Common myeloid progenitor, CD34-positive (primary cell): ENCODE data around the gene ARSK.

Experiments
- CTCF ChIA-PET: fragments of 350-600 bp; sonication (Branson Sonifier 250); formaldehyde crosslinking; loops from one replicate; lab custom pipeline; 2021; ENCODE audit warnings: antibody characterized with exemption; lab: Charles Lee
- POLR2A ChIA-PET: fragments of 350-600 bp; sonication (Branson Sonifier 250); formaldehyde crosslinking; loops from one replicate; lab custom pipeline; 2021; ENCODE audit warnings: antibody characterized with exemption; lab: Charles Lee
- DNase-seq, 3 donors: peaks; one replicate each; pipeline versions ENCODE4 v3.0.0 to v3.0.0-alpha.2; 2013
- H3K27ac ChIP-seq, 2 experiments: 1 replicate in 1 of 2; 2 replicates in 1 of 2; pipeline ENCODE4 v1.7.0; 2013; ENCODE audit warnings: inconsistent platforms in 2 of 2, low read length in 2 of 2, mild to moderate bottlenecking in 2 of 2, low read depth in 1 of 2, moderate library complexity in 1 of 2; ENCODE audit not compliant: severe bottlenecking in 2 of 2, insufficient read depth in 1 of 2, poor library complexity in 1 of 2
- H3K27me3 ChIP-seq, 5 experiments: replicated peaks in 2 of 5; 1 replicate in 3 of 5; 2 replicates in 2 of 5; pipeline versions ENCODE4 v1.6.1 to v1.7.0; 2013; ENCODE audit warnings: low read length in 4 of 5, mild to moderate bottlenecking in 2 of 5, moderate library complexity in 2 of 5, inconsistent platforms in 1 of 5; ENCODE audit not compliant: insufficient read depth in 5 of 5, control insufficient read depth in 4 of 5
- H3K36me3 ChIP-seq, 4 experiments: 1 replicate in 2 of 4; 2 replicates in 2 of 4; pipeline versions ENCODE4 v1.6.1 to v1.7.0; 2013; ENCODE audit warnings: low read length in 3 of 4, control low read depth in 1 of 4, mild to moderate bottlenecking in 1 of 4; ENCODE audit not compliant: control insufficient read depth in 4 of 4, insufficient read depth in 4 of 4
- H3K4me1 ChIP-seq, 4 experiments: 1 replicate in 3 of 4; 2 replicates in 1 of 4; pipeline versions ENCODE4 v1.6.1 to v1.7.1; 2013; ENCODE audit warnings: low read length in 3 of 4, mild to moderate bottlenecking in 3 of 4, control low read depth in 1 of 4, inconsistent platforms in 1 of 4, moderate library complexity in 1 of 4; ENCODE audit not compliant: control insufficient read depth in 4 of 4, insufficient read depth in 4 of 4; ENCODE audit errors: control extremely low read depth in 1 of 4
- H3K4me3 ChIP-seq, 7 experiments: 1 replicate in 4 of 7; 2 replicates in 3 of 7; pipeline versions ENCODE4 v1.5.1 to v1.7.0; 2013; ENCODE audit warnings: mild to moderate bottlenecking in 7 of 7, low read length in 6 of 7, moderate library complexity in 6 of 7, inconsistent platforms in 2 of 7, low read depth in 2 of 7, control low read depth in 1 of 7; ENCODE audit not compliant: insufficient read depth in 4 of 7, control insufficient read depth in 1 of 7; ENCODE audit errors: extremely low read depth in 1 of 7
- H3K9me3 ChIP-seq, 5 experiments: 1 replicate in 4 of 5; 2 replicates in 1 of 5; pipeline versions ENCODE4 v1.6.1 to v1.7.1; 2013; ENCODE audit warnings: low read length in 4 of 5, mild to moderate bottlenecking in 2 of 5, inconsistent platforms in 1 of 5, low read depth in 1 of 5, moderate library complexity in 1 of 5; ENCODE audit not compliant: control insufficient read depth in 4 of 5, insufficient read depth in 2 of 5; ENCODE audit errors: control extremely low read depth in 1 of 5
- WGBS: methylation state at CpG from one replicate; pipeline ENCODE4 v1.1.5; 2013; ENCODE audit not compliant: insufficient coverage; 5-methylcytosine and 5-hydroxymethylcytosine counted together

The ARSK gene

GRCh38 chr5:95533761-95534160 lies 21.1 kb upstream of the ARSK start:
- Histone ChIP-seq H3K27ac (no peak overlapping the region), H3K9me3 (no peaks in the 10 kb centered on the region), H3K4me3 (no peak overlapping the region), H3K36me3 (peaks cover 12 to 50% (median 32%) of the 10 kb centered on the region in 4 experiments), H3K27me3 (no peaks in the 10 kb centered on the region), H3K4me1 (no peaks in the 10 kb centered on the region)
- ChIA-PET POLR2A (no interaction called here), CTCF (interaction anchor here (0.9 kb wide), 2 partner anchors 10 to 20 kb away, joined by 3 to 4 read pairs; no protein-coding TSS in a partner anchor)
- no peak for DNase-seq

- peaks cover 14 to 55% (median 38%) of the 10 kb centered on the region in 4 experiments for H3K36me3 ChIP-seq
- CTCF ChIA-PET: interaction anchor here (1.3 kb wide), 1 partner anchor 9 kb away, joined by 3 read pairs; no protein-coding TSS in a partner anchor
- no peak overlapping the region for H3K27ac ChIP-seq
- POLR2A ChIA-PET: no interaction called here
- H3K4me3 ChIP-seq: no peak overlapping the region
- H3K4me1 ChIP-seq: no peaks in the 10 kb centered on the region
- DNase-seq: no peak
- WGBS: no CpG with 5 or more reads among the region's 2 CpGs
- H3K27me3 ChIP-seq: no peaks in the 10 kb centered on the region
- no peaks in the 10 kb centered on the region for H3K9me3 ChIP-seq
Observed at GRCh38 chr5:95537501-95537900, 17.4 kb upstream of the ARSK start.

- H3K4me1 ChIP-seq: no peaks in the 10 kb centered on the region
- CTCF ChIA-PET: interaction anchor here (1.7 kb wide), 1 partner anchor 12 kb away, joined by 5 read pairs; the partner anchor contains the start of genes ARSK and SKIC3
- peaks cover 19 to 57% (median 39%) of the 10 kb centered on the region in 4 experiments for H3K36me3 ChIP-seq
- WGBS: 60% methylated on average over 1 of the region's 3 CpGs
- peak in 2 of 3 donors; percentile 15 to 33 for DNase-seq
- H3K27me3 ChIP-seq: no peaks in the 10 kb centered on the region
- H3K9me3 ChIP-seq: no peaks in the 10 kb centered on the region
- no peak overlapping the region for H3K4me3 ChIP-seq
- H3K27ac ChIP-seq: peak overlapping the region in 1 of 2 experiments; percentile 51
- POLR2A ChIA-PET: no interaction called here
Observed at GRCh38 chr5:95543017-95543705, 11.7 kb upstream of the ARSK start.

- ChIA-PET POLR2A (no interaction called here), CTCF (interaction anchor here (1.1 kb wide), 1 partner anchor 35 kb away, joined by 4 read pairs; no protein-coding TSS in a partner anchor)
- H3K9me3 ChIP-seq: no peaks in the 10 kb centered on the region
- H3K4me3 ChIP-seq: no peak overlapping the region
- peaks cover 3 to 5% (median 4%) of the 10 kb centered on the region in 4 experiments for H3K4me1 ChIP-seq
- peaks cover 20 to 53% (median 28%) of the 10 kb centered on the region in 4 experiments for H3K36me3 ChIP-seq
- no peak for DNase-seq
- no peak overlapping the region for H3K27ac ChIP-seq
- H3K27me3 ChIP-seq: no peaks in the 10 kb centered on the region
Observed at GRCh38 chr5:95549030-95549429, 5.9 kb upstream of the ARSK start.

- 1% methylated on average over 6 of the region's 6 CpGs for WGBS
- Histone ChIP-seq H3K4me1 (peaks cover 3 to 19% (median 18%) of the 10 kb centered on the region in 4 experiments), H3K36me3 (peaks cover 0 to 11% (median 6%) of the 10 kb centered on the region in 4 experiments), H3K9me3 (no peaks in the 10 kb centered on the region), H3K27ac (peak overlapping the region; percentile 59 to 79), H3K4me3 (peak overlapping the region; percentile 84 to 96 (median 92)), H3K27me3 (no peaks in the 10 kb centered on the region)
- ChIA-PET POLR2A (no interaction called here), CTCF (interaction anchor here (1.1 kb wide), 1 partner anchor 11 kb away, joined by 5 read pairs; no protein-coding TSS in a partner anchor)
- DNase-seq: no peak
Observed at GRCh38 chr5:95554331-95554646, 612 bp upstream of the ARSK start.

- 0% methylated on average over 3 of the region's 9 CpGs for WGBS
- ChIA-PET POLR2A (interaction anchor here (1.0 kb wide), 2 partner anchors 64 to 91 kb away, joined by 4 to 5 read pairs; partner anchors contain the start of genes GPR150 and RFESD), CTCF (interaction anchor here (0.6 to 1.3 kb wide), 3 partner anchors 12 to 89 kb away, joined by 3 to 5 read pairs (median 3); no protein-coding TSS in a partner anchor)
- peaks cover 0 to 9% (median 4%) of the 10 kb centered on the region in 4 experiments for H3K36me3 ChIP-seq
- DNase-seq: no peak
- peak overlapping the region; percentile 84 to 96 (median 92) for H3K4me3 ChIP-seq
- no peaks in the 10 kb centered on the region for H3K27me3 ChIP-seq
- peak overlapping the region; percentile 59 to 79 for H3K27ac ChIP-seq
- no peaks in the 10 kb centered on the region for H3K9me3 ChIP-seq
- peaks cover 3 to 19% (median 18%) of the 10 kb centered on the region in 4 experiments for H3K4me1 ChIP-seq
Observed at GRCh38 chr5:95555553-95555952, 652 bp downstream of the ARSK start.

- Histone ChIP-seq H3K27me3 (no peaks in the 10 kb centered on the region), H3K27ac (no peak overlapping the region), H3K9me3 (no peaks in the 10 kb centered on the region), H3K4me1 (peaks cover 3 to 19% (median 18%) of the 10 kb centered on the region in 4 experiments), H3K4me3 (no peak overlapping the region), H3K36me3 (peaks cover 0 to 2% (median 0%) of the 10 kb centered on the region in 4 experiments)
- ChIA-PET CTCF (no interaction called here), POLR2A (no interaction called here)
- DNase-seq: no peak
- 100% methylated on average over 2 of the region's 2 CpGs for WGBS
Observed at GRCh38 chr5:95557841-95558240, 2.9 kb downstream of the ARSK start.
